Measurements from ENCODE around the gene JPH2.

JPH2 gene

DNA sequence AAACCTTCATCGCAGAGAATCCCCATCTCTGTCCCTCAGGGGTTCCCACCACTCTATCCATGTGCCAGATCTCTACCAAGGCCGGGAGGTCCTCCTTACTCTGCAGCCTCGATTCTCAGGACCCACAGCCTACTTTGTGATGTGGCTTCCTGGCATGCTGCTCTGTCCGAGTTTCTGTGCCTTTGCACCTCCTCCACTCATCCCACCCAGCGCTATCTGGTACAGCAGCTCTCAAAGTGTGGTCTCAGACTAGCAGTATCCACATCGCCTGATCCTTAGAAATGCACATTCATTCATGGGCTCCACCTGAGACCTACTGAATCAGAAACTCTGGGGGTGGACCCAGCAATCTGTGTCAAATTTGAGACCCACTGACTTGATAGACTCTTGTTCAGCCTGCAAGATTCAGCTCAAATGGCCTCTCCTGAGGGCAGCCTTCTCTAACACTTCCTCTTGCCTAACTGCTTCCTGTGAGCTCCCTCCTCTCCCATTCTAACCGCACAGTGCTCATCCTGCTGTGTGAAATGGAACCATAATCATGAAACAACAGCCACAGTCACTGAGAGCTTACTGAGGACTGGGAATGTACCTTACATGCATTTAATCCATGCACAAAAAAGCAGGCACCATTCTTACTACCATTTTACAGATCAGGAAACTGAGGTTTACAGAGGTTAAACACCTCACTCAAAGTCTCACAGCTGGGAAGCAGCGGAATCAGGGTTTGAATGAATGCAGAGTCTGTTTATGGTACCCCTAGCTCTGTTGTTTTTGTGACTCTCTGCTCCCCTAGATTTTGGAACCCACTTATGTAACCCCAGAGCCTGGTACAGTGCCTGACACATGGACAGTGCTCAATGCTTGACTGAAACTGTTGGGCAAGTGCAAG lies 69.4 kb downstream of the JPH2 start:
- no peak for TF ChIP-seq GATA3 (IDR thresholded peaks at IDR 0.05; ENCODE audit: low read depth, low read length)
- TF ChIP-seq GATA2 (IDR thresholded peaks at IDR 0.05; ENCODE audit: low read depth, low read length), result no peak

DNA sequence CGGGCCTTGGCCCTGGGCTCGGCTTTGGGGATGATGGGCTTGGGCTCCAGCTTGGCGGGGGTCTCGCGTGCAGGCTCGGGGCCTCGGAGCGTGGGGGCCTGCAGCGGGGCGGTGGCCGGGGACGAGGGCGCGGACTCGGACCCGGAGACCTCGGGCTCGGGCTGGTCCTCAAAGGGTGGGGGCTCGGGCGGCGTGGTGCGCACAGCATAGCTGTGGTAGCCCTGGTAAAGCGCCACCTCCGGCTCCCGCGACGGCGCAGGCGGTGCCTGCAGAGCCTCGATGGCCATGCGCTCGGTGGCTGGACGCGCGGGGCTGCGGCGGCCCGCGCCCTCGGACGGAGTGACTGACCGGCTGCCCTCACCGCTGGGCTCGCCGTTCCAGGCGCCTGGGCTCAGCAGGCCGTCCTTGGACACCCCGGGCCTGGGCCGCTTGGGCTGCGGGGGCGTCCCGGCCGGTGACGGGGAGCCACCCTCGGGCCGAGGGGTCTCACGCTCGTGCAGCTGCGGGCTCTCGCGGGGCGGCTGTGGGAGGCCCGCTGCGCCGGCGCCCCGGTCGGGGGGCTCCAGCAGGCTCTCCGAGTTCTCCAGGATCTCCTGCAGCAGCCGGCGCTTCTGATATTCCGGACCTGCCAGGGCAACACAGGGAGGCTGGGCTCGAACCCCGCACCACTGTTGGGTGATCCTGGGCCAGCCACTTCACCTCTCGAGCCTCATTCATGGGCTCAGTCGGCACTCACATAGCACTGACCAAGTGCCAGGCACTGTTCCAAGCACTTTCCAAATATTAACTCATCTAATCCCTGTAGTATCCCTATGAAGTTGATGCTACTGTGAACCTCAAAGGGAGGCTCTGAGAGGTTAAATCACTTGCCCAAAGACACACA lies 71.0 kb downstream of the JPH2 start:
- TF ChIP-seq GATA3 (IDR thresholded peaks at IDR 0.05; ENCODE audit: low read depth, low read length) (no peak), GATA2 (IDR thresholded peaks at IDR 0.05; ENCODE audit: low read depth, low read length) (no peak)

DNA sequence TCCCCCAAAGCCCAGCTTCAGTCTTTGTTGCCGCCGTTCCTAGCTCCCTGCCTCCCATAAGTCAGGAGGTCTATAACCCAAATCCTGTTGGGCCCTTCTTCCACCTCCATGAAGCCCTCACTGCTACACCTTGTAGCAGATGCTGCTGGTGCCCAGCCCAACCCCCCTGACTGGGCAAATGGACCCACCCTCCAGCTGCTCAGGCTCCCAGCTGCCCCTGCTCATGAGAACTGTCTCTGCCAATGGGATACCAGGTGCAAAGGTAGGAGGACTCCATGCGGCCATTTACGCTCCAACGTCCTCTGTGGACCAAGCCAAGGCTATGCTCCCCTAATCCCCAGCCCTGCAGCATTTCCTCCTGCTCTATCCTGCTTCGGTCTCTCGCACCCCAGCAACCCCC lies 71.8 kb downstream of the JPH2 start:
- TF ChIP-seq GATA2 (IDR thresholded peaks at IDR 0.05; ENCODE audit: low read depth, low read length), result no peak
- TF ChIP-seq GATA3 (IDR thresholded peaks at IDR 0.05; ENCODE audit: low read depth, low read length), result no peak

DNA sequence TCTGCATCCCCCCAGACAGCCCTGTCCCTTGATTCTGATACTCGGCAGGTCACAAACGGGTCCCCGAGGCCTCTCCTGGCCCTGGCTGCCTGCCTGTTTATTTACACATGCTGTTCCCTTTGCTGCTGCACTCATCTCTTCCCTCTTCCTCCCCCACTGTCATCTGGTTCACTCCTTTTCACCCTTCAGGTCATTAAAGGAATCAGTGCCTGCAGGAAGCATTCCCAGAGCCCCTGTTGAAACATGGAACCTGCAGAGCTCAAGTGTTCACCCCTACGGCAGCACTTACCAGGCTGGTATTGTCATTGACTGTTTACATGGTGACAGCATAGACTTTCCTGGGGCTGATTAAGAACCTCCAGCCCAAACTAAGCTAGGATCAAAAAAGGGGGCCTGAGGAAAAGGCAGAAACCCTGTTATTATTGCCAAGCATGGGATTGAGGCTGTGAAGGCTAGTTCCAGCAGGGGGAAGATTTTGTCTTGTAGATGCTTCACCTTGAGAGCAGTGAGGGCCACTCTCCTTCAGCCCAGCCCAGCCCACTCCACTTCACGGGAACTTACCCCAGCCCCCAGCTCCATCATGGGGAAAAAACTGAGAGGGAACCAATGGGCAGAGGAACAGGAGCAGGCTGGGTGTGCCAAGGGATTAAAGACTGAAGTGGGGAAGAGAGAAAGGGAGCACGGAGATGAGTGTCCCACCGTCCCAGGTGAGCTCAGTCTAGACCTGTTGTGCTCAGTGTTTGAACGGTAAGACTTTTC lies 73.2 kb downstream of the JPH2 start:
- TF ChIP-seq GATA3 (IDR thresholded peaks at IDR 0.05; ENCODE audit: low read depth, low read length), result no peak
- no peak for TF ChIP-seq GATA2 (IDR thresholded peaks at IDR 0.05; ENCODE audit: low read depth, low read length)

DNA sequence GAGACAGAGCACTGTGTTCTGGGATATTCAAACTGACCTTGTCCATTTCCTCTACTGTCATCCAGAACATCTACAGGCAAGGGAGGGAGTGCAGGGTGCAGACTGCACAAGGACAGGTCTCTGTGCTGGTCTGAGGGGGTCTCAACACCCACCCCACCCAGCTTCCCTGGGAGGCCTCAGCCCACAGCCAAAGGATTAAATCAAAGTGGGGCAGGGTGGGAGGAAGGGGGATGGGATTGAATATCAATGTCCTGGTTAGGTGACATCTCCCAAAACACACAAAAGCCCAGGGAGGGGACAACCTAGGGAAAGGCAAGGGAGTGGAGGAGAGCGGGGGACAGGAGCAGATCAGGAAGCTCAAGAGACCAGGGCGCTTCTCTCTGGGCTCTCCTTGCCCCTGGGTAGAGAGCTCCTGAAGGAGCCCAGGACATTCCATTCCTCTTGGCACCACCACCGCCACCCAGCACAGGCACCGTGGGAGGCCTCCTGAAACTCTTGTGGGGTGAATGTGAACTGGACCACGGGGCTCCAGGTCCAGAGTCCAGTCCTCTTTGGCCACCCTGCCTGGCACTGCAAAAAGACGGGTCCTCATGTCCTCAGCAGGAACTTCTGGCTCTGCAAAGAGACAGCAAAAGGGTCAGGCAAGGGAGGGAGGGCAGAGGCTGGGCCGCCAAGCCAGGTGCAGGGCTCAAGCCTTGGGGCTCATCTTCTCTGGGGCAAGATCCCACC lies 73.9 kb downstream of the JPH2 start:
- no peak for TF ChIP-seq GATA2 (IDR thresholded peaks at IDR 0.05; ENCODE audit: low read depth, low read length)
- no peak for TF ChIP-seq GATA3 (IDR thresholded peaks at IDR 0.05; ENCODE audit: low read depth, low read length)

DNA sequence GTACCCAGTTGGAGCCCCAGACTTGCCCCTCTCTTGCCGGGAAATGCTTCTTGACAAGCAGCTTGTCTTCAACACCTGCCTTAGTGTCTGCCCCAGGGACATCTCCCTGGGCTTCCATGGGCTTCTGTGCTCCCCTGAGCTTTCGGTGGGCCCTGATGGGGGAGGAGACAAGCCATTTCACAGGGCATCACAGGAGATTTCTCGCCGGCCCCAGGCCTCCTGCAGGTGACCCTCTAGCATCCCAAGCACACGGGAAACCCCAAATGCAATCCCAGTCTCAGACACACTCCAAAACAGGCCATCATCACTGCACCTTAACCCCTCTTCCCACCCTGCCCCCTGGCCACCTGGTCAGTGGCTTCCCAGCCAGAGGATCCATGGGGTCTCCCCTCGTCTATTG lies 74.5 kb downstream of the JPH2 start:
- TF ChIP-seq GATA3 (IDR thresholded peaks at IDR 0.05; ENCODE audit: low read depth, low read length) (no peak), GATA2 (IDR thresholded peaks at IDR 0.05; ENCODE audit: low read depth, low read length) (no peak)

DNA sequence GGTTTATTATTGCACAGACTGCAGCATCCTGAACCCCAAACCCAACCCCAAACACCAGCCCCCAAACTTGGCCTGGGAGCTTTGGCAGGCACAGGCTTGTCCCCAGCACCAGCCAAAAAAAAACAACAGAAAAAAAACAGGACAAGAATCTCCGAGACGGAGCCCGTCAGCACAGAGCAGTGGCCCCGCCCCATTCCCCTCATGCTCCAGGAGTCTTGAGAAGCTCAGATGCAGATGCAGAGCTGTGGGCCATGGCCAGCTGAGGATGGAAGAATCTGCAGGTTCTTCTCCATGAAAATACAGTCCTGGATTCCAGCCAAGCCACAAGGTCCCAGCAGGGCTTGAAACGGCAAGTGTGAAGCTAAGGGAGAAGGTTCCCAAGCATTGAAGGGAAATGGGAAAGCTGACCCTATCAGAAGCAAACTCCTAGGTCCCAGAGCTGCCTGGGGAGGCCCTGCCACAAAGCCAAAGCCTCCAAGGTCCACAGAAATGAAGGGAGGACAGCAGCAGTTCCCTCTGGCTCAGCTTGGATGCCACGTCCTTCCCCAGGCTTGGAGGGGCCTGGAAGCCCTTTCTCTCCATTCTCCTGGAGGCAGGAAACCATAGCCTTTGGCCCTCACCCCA lies 75.2 kb downstream of the JPH2 start:
- TF ChIP-seq GATA2 (IDR thresholded peaks at IDR 0.05; ENCODE audit: low read depth, low read length) (no peak), GATA3 (IDR thresholded peaks at IDR 0.05; ENCODE audit: low read depth, low read length) (no peak)

DNA sequence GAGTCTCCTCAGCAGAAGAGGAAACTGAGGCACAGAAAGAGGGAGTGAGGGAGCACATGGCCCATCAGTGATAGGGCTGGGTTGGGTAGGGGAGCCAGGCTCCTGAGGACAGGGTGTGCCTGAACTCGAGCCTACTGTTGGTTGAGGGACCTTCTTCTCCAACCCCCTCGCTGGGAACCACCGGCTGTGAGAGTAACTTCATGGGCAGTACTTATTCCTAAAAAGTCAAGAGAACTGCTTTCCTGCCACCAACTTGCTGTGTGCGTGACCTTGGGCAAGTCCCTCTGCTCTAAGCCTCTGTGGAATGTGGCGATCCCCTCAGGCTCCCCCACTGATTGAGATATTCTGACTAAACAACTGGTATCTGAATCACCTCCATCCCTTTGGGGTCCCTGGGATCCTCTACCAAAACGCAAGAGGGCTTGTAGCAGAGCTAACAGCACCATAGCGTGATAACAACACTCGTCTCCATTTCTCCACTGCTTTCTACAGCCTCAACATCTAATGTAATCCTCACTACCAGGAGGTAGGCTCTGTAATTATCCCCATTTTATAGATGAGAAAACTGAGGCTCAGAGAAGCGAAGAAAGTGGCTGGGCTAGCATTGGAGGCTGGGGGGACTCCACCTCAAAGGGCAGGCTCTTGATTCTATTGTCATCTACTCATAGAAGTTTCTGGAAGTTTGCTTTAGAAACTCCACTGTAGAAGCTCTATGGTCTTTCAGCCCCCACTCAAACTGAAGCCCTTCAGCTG lies 76.0 kb downstream of the JPH2 start:
- TF ChIP-seq GATA3 (IDR thresholded peaks at IDR 0.05; ENCODE audit: low read depth, low read length) (no peak), GATA2 (IDR thresholded peaks at IDR 0.05; ENCODE audit: low read depth, low read length) (no peak)

DNA sequence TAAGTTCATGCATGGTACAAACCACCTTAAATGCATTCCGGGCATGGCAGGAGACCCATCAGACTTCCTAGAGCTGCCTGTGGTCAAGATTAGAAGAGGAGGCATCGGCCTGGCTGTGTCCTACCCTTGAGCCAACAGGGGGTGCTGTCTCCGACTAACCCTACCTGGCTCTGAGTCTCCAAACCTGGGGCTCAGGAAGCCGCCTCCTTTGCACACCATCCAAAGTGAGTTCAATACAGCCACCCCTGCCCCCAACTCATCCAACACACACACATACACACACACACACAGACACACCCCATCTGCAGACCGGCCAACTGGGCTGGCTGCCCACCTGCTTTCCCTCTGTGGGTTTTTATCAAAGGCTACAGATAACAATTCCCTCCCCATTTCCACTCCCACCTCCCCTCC lies 77.0 kb downstream of the JPH2 start:
- TF ChIP-seq GATA3 (IDR thresholded peaks at IDR 0.05; ENCODE audit: low read depth, low read length), result no peak
- TF ChIP-seq GATA2 (IDR thresholded peaks at IDR 0.05; ENCODE audit: low read depth, low read length), result no peak

DNA sequence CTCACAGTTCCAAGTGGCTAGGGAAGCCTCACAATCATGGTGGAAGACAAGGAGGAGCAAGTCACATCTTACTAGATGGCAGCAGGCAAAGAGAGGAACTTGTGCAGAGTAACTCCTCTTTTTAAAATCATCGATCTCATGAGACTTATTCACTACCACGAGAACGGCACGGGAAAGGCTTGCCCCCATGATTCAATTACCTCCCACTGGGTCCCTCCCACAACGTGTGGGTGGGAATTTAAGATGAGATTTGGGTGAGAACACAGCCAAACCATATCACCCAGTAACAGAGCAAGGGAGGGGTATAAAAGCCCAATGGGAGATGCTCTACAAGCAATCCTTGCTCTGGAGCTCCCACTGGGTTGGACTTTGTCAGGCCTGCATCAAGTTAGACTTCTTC lies 80.4 kb downstream of the JPH2 start:
- TF ChIP-seq GATA3 (IDR thresholded peaks at IDR 0.05; ENCODE audit: low read depth, low read length) (no peak), GATA2 (IDR thresholded peaks at IDR 0.05; ENCODE audit: low read depth, low read length) (no peak)

DNA sequence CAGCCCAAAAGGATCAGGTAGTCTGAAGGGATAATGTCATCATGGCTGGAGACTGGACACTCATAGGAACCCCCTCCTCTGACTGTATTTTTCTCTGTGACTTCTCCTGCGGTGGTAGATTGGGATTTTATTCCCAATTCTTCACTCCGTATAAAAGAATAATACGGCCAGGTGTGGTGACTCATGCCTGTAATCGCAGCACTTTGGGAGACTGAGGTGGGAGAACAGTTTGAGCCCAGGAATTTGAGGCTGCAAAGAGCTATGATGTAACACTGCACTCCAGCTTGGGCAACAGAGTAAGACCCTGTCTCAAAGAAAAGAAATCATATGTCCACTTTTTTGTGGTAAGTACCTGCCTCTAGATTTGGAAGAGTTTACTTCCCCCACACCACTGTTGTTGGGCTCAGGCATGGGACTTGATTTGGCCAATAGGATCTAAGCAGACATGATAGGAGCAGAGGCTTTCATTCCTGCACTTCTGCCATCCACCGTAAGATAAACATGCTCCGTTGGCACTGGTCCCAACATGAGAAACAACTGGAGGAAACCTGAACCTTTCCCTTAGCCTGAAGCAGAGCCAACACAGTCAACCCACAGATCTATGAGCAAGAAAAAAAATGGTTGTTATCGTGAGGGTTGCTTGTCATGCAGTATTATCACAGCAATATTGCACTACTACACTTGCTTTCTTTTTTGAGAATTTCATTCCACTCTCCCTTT lies 82.0 kb downstream of the JPH2 start:
- TF ChIP-seq GATA3 (IDR thresholded peaks at IDR 0.05; ENCODE audit: low read depth, low read length) (no peak), GATA2 (IDR thresholded peaks at IDR 0.05; ENCODE audit: low read depth, low read length) (no peak)

DNA sequence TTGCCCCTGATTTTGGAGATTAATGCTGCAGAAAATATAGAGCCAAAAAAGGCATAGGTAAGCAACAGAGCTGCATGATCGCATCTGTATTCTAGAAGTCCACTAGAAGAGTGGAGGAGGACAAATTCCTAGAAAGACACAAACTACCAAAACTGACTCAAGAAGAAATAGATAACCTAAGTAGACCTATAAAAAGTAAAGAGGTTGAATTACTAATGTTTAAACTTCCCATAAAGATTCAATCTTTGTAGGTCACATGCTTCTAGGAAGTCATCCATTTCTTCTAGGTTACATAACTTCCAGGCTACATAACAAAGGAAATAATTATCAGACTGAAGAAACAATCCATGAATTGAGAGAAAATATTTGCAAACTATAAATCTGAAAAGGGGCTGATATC lies 84.4 kb downstream of the JPH2 start:
- TF ChIP-seq GATA2 (IDR thresholded peaks at IDR 0.05; ENCODE audit: low read depth, low read length) (no peak), GATA3 (IDR thresholded peaks at IDR 0.05; ENCODE audit: low read depth, low read length) (no peak)
